ENCODE data around the gene TGM5. TPM values are rescaled to one million over a fixed set of nuclear protein-coding genes. Genes with fewer than 3 reads are reported as not detected.

The TGM5 gene
- total RNA-seq, 2 donors from 2014 or later = not detected

GRCh38 chr15:43251871-43252250 is 14.9 kb downstream of the TGM5 start:
- ATAC-seq (ENCODE audit: insufficient number of reproducible peaks, low FRiP score, low read depth) (no peak), DNase-seq (ENCODE audit: low spot score) (no peak)
- no peak for TF ChIP-seq CTCF (IDR thresholded peaks at IDR 0.05)
- H3K9me3 ChIP-seq = no peaks in the 10 kb centered on the region
- no peak overlapping the region for H3K4me3 ChIP-seq
- H3K27me3 ChIP-seq (replicated peaks; ENCODE audit: insufficient read depth) = no peaks in the 10 kb centered on the region
- H3K36me3 ChIP-seq = no peaks in the 10 kb centered on the region
- no peak overlapping the region for H3K27ac ChIP-seq
- H3K4me1 ChIP-seq (ENCODE audit: control insufficient read depth in 1 of 2, low read depth in 2 of 2) = no peaks in the 10 kb centered on the region

- no peaks in the 10 kb centered on the region for H3K36me3 ChIP-seq
- TF ChIP-seq CTCF (IDR thresholded peaks at IDR 0.05) = no peak
- H3K27me3 ChIP-seq (replicated peaks; ENCODE audit: insufficient read depth) = no peaks in the 10 kb centered on the region
- DNase-seq (ENCODE audit: low spot score) (no peak), ATAC-seq (ENCODE audit: insufficient number of reproducible peaks, low FRiP score, low read depth) (no peak)
- no peaks in the 10 kb centered on the region for H3K4me1 ChIP-seq (ENCODE audit: control insufficient read depth in 1 of 2, low read depth in 2 of 2)
- no peak overlapping the region for H3K4me3 ChIP-seq
- H3K9me3 ChIP-seq = no peaks in the 10 kb centered on the region
- H3K27ac ChIP-seq = no peak overlapping the region
Measured at GRCh38 chr15:43251185-43251870, 15.4 kb downstream of the TGM5 start.

- Histone ChIP-seq H3K9me3 (no peaks in the 10 kb centered on the region), H3K27me3 (replicated peaks; ENCODE audit: insufficient read depth) (no peaks in the 10 kb centered on the region), H3K4me1 (ENCODE audit: control insufficient read depth in 1 of 2, low read depth in 2 of 2) (no peaks in the 10 kb centered on the region), H3K4me3 (no peak overlapping the region), H3K36me3 (no peaks in the 10 kb centered on the region), H3K27ac (no peak overlapping the region)
- DNase-seq (ENCODE audit: low spot score) (no peak), ATAC-seq (ENCODE audit: insufficient number of reproducible peaks, low FRiP score, low read depth) (no peak)
- no peak for TF ChIP-seq CTCF (IDR thresholded peaks at IDR 0.05)
Measured at GRCh38 chr15:43250785-43251184, 15.9 kb downstream of the TGM5 start.

GRCh38 chr15:43249699-43250203 is 17.0 kb downstream of the TGM5 start:
- H3K4me1 ChIP-seq (ENCODE audit: control insufficient read depth in 1 of 2, low read depth in 2 of 2) = no peaks in the 10 kb centered on the region
- no peak for TF ChIP-seq CTCF (IDR thresholded peaks at IDR 0.05)
- H3K9me3 ChIP-seq = no peaks in the 10 kb centered on the region
- no peaks in the 10 kb centered on the region for H3K27me3 ChIP-seq (replicated peaks; ENCODE audit: insufficient read depth)
- H3K4me3 ChIP-seq = no peak overlapping the region
- DNase-seq (ENCODE audit: low spot score) (no peak), ATAC-seq (ENCODE audit: insufficient number of reproducible peaks, low FRiP score, low read depth) (no peak)
- H3K27ac ChIP-seq = no peak overlapping the region
- H3K36me3 ChIP-seq = no peaks in the 10 kb centered on the region

GRCh38 chr15:43249236-43249635 is 17.5 kb downstream of the TGM5 start:
- no peak for DNase-seq (ENCODE audit: low spot score)
- no peaks in the 10 kb centered on the region for H3K27me3 ChIP-seq (replicated peaks; ENCODE audit: insufficient read depth)
- H3K36me3 ChIP-seq = no peaks in the 10 kb centered on the region
- TF ChIP-seq CTCF (IDR thresholded peaks at IDR 0.05) = no peak
- H3K27ac ChIP-seq = no peak overlapping the region
- H3K4me1 ChIP-seq (ENCODE audit: control insufficient read depth in 1 of 2, low read depth in 2 of 2) = no peaks in the 10 kb centered on the region
- no peak for ATAC-seq (ENCODE audit: insufficient number of reproducible peaks, low FRiP score, low read depth)
- H3K4me3 ChIP-seq = no peak overlapping the region
- H3K9me3 ChIP-seq = no peaks in the 10 kb centered on the region
